BLaER1 (cell line): ENCODE data around the gene CCDC12.

Experiments used
- H3K27ac ChIP-seq: shearing (Covaris generic); formaldehyde crosslinking; 2 replicates; pipeline ENCODE4 v1.8.1; 2022
- H3K27me3 ChIP-seq: shearing (Covaris generic); formaldehyde crosslinking; 2 replicates; pipeline ENCODE4 v1.8.1; 2022
- H3K36me3 ChIP-seq: shearing (Covaris generic); formaldehyde crosslinking; 2 replicates; pipeline ENCODE4 v1.8.1; 2022
- H3K4me1 ChIP-seq: shearing (Covaris generic); formaldehyde crosslinking; 2 replicates; pipeline ENCODE4 v1.8.1; 2022
- H3K4me2 ChIP-seq: shearing (Covaris generic); formaldehyde crosslinking; 2 replicates; pipeline ENCODE4 v1.8.1; 2022
- H3K4me3 ChIP-seq: shearing (Covaris generic); formaldehyde crosslinking; 2 replicates; pipeline ENCODE4 v1.8.1; 2022
- H3K9ac ChIP-seq: shearing (Covaris generic); formaldehyde crosslinking; 2 replicates; pipeline ENCODE4 v1.8.1; 2022
- H3K9me3 ChIP-seq: shearing (Covaris generic); formaldehyde crosslinking; 2 replicates; pipeline ENCODE4 v1.8.1; 2022
- H4K20me1 ChIP-seq: shearing (Covaris generic); formaldehyde crosslinking; 2 replicates; pipeline ENCODE4 v1.8.1; 2022
- Cebpa-rat ChIP-seq: shearing (Covaris generic); IDR thresholded peaks from 2 replicates; pipeline ENCODE4 v1.8.1; 2022

CCDC12 gene

DNA sequence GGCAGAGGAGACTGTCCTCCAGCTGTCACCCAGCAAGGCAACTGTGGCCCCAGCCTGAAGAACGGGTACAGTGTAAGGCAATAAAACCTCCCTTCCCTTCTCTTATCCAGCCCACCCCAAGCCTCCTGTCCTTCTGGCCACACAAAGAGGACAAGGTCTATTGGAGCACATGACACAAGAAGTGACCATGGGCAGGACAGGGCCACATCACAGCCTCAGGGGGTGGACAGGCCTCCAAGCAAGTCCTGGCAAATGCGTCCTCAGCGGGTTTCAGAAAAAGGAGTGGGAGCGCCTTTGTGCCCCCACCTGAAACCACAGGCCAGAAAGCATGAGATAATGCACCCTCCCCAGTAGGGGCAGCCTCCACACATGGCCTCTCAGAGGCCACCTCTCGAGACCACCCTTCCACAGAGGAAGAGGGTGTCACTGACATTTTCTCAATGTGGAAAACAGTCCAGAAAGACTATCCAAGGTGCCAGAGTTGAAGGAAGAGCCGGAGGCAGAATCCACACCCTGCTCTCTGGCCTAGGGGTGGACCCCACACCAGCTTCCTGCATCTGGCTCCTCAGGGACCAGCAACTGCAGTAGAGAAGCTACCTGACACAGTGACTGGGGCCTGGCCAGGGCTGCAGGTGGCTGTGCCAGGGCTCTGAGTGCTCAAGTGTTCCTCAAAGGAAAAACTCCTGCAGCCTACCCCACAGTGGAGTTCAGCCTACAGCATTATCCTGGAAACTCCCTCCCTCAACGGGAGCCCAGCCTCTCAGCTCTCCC is 43.9 kb downstream of the CCDC12 start:
- H3K9ac ChIP-seq: peak overlapping the region; percentile 58
- H3K4me2 ChIP-seq: peak overlapping the region; percentile 85
- H3K9me3 ChIP-seq: peaks cover 34% of the 10 kb centered on the region
- H3K4me1 ChIP-seq: peaks cover 85% of the 10 kb centered on the region
- no peak for TF ChIP-seq Cebpa-rat
- H3K27me3 ChIP-seq: no peaks in the 10 kb centered on the region; the same call in 1 of the 2 replicates
- H4K20me1 ChIP-seq: peaks cover 39% of the 10 kb centered on the region
- H3K4me3 ChIP-seq: peak overlapping the region; percentile 16; the same call in 1 of the 2 replicates
- peaks cover 71% of the 10 kb centered on the region for H3K36me3 ChIP-seq
- H3K27ac ChIP-seq: peak overlapping the region; percentile 85

GRCh38 chr3:46931631-46932331 is 44.8 kb downstream of the CCDC12 start:
- Histone ChIP-seq H3K4me2 (peak overlapping the region; percentile 85), H3K4me1 (peaks cover 90% of the 10 kb centered on the region), H3K9ac (peak overlapping the region; percentile 58), H3K4me3 (peak overlapping the region; percentile 46), H4K20me1 (peaks cover 31% of the 10 kb centered on the region), H3K36me3 (peaks cover 62% of the 10 kb centered on the region), H3K27ac (peak overlapping the region; percentile 85), H3K27me3 (no peaks in the 10 kb centered on the region; the same call in 1 of the 2 replicates), H3K9me3 (peaks cover 34% of the 10 kb centered on the region)
- no peak for TF ChIP-seq Cebpa-rat

DNA sequence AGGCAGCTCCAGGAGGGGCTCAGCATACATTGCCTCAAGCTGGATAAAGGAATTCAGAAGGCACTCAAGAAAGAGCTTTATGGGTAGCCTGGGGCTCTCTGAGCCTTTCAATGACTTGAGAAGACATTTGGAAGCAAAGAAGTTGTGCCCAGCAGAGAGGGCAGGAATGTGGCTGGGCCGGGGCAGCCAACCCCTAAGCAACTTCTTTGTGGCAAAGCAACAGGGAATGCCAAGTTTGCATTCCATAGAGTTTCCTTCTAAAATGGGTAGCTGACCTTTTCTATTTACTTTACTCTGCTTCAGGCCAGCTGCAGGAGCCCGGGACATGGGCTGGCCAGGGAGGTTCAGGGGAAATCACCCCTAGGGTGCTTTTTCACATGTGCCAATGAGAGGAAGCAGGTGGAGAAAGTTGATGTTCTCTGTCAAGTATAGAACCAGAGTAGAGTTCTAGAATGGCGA is 45.6 kb downstream of the CCDC12 start:
- Histone ChIP-seq H3K9ac (peak overlapping the region; percentile 58; the same call in 1 of the 2 replicates), H3K4me3 (peak overlapping the region; percentile 46), H3K36me3 (peaks cover 56% of the 10 kb centered on the region), H3K9me3 (peaks cover 34% of the 10 kb centered on the region), H3K27ac (peak overlapping the region; percentile 85), H3K4me1 (peaks cover 98% of the 10 kb centered on the region), H4K20me1 (peaks cover 30% of the 10 kb centered on the region), H3K27me3 (no peaks in the 10 kb centered on the region; the same call in 1 of the 2 replicates), H3K4me2 (peak overlapping the region; percentile 85)
- TF ChIP-seq Cebpa-rat: no peak

GRCh38 chr3:46930166-46930944 is 46.2 kb downstream of the CCDC12 start:
- H3K4me3 ChIP-seq: peak overlapping the region; percentile 46
- peak overlapping the region; percentile 85 for H3K27ac ChIP-seq
- H3K27me3 ChIP-seq: no peaks in the 10 kb centered on the region; the same call in 1 of the 2 replicates
- TF ChIP-seq Cebpa-rat: no peak
- H3K4me2 ChIP-seq: peak overlapping the region; percentile 85
- H4K20me1 ChIP-seq: peaks cover 27% of the 10 kb centered on the region
- peaks cover 98% of the 10 kb centered on the region for H3K4me1 ChIP-seq
- peaks cover 56% of the 10 kb centered on the region for H3K36me3 ChIP-seq
- H3K9me3 ChIP-seq: peaks cover 34% of the 10 kb centered on the region
- no peak overlapping the region for H3K9ac ChIP-seq

DNA sequence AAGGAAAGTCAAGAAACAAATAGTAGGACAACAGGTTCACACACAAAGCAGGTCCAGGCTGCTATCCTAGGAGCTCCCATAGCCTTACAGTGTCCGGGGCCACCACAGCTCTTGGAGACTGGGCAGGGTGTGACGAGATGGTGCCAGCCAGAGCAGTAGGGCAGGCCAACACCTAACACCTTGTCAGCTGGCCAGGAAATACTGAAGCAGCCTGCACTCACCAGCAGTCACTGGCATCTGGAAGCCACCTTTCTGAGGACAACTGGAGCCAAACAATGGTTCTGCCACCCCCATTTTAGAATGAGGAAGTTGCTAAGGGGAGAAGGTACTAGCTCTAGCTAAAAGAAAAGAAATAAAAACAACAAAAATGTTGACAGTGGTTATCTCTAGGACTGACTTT is 47.2 kb downstream of the CCDC12 start:
- Histone ChIP-seq H3K36me3 (peaks cover 56% of the 10 kb centered on the region), H3K4me2 (peak overlapping the region; percentile 100), H3K9ac (no peak overlapping the region), H3K27me3 (no peaks in the 10 kb centered on the region; the same call in 1 of the 2 replicates), H4K20me1 (peaks cover 17% of the 10 kb centered on the region; the same call in 1 of the 2 replicates), H3K4me3 (no peak overlapping the region; the same call in 1 of the 2 replicates), H3K4me1 (peaks cover 98% of the 10 kb centered on the region), H3K27ac (peak overlapping the region; percentile 100), H3K9me3 (peaks cover 34% of the 10 kb centered on the region)
- no peak for TF ChIP-seq Cebpa-rat

- peaks cover 34% of the 10 kb centered on the region for H3K9me3 ChIP-seq
- peaks cover 62% of the 10 kb centered on the region for H3K36me3 ChIP-seq
- H3K27me3 ChIP-seq: no peaks in the 10 kb centered on the region; the same call in 1 of the 2 replicates
- peak overlapping the region; percentile 88 for H3K9ac ChIP-seq
- peak overlapping the region; percentile 100 for H3K4me2 ChIP-seq
- peaks cover 98% of the 10 kb centered on the region for H3K4me1 ChIP-seq
- H3K4me3 ChIP-seq: peak overlapping the region; percentile 63
- peaks cover 15% of the 10 kb centered on the region; the same call in 1 of the 2 replicates for H4K20me1 ChIP-seq
- H3K27ac ChIP-seq: peak overlapping the region; percentile 100
- no peak for TF ChIP-seq Cebpa-rat
Measured at GRCh38 chr3:46928282-46928681, 48.3 kb downstream of the CCDC12 start.

DNA sequence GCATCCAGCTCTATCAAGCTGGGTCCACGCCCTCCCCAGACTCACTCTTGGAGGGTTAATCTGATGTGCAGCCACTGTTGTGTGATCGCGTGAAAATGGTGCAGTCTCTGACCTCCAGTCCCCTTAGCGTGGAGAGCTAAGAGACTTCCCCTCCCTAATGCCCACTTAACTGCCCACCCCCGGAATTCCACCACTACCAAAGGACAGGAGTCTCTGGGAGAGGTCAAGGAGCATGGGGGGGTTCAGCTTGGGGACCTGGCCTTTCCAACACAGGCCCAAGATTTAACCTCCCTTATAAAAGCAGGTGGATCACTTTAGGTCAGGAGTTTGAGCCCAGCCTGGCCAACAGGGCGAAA is 48.8 kb downstream of the CCDC12 start:
- peaks cover 34% of the 10 kb centered on the region for H3K9me3 ChIP-seq
- H4K20me1 ChIP-seq: peaks cover 15% of the 10 kb centered on the region; the same call in 1 of the 2 replicates
- peak overlapping the region; percentile 100 for H3K27ac ChIP-seq
- no peaks in the 10 kb centered on the region; the same call in 1 of the 2 replicates for H3K27me3 ChIP-seq
- H3K4me1 ChIP-seq: peaks cover 98% of the 10 kb centered on the region
- H3K9ac ChIP-seq: peak overlapping the region; percentile 88
- peaks cover 68% of the 10 kb centered on the region for H3K36me3 ChIP-seq
- TF ChIP-seq Cebpa-rat: no peak
- peak overlapping the region; percentile 100 for H3K4me2 ChIP-seq
- peak overlapping the region; percentile 63 for H3K4me3 ChIP-seq

GRCh38 chr3:46926871-46927717 is 49.5 kb downstream of the CCDC12 start:
- H3K4me2 ChIP-seq: peak overlapping the region; percentile 100
- peaks cover 74% of the 10 kb centered on the region for H3K36me3 ChIP-seq
- H4K20me1 ChIP-seq: peaks cover 9% of the 10 kb centered on the region; the same call in 1 of the 2 replicates
- peaks cover 34% of the 10 kb centered on the region for H3K9me3 ChIP-seq
- peak overlapping the region; percentile 100 for H3K27ac ChIP-seq
- TF ChIP-seq Cebpa-rat: no peak
- H3K9ac ChIP-seq: peak overlapping the region; percentile 88
- H3K27me3 ChIP-seq: no peaks in the 10 kb centered on the region; the same call in 1 of the 2 replicates
- H3K4me1 ChIP-seq: peaks cover 92% of the 10 kb centered on the region
- peak overlapping the region; percentile 63 for H3K4me3 ChIP-seq
